ENCODE results near the gene FLYWCH1. TPM values are rescaled to one million over a fixed set of nuclear protein-coding genes. Genes with fewer than 3 reads are reported as not detected.

The FLYWCH1 gene
- total RNA-seq, 1 donor from 2014 or later = 63.9 TPM

DNA sequence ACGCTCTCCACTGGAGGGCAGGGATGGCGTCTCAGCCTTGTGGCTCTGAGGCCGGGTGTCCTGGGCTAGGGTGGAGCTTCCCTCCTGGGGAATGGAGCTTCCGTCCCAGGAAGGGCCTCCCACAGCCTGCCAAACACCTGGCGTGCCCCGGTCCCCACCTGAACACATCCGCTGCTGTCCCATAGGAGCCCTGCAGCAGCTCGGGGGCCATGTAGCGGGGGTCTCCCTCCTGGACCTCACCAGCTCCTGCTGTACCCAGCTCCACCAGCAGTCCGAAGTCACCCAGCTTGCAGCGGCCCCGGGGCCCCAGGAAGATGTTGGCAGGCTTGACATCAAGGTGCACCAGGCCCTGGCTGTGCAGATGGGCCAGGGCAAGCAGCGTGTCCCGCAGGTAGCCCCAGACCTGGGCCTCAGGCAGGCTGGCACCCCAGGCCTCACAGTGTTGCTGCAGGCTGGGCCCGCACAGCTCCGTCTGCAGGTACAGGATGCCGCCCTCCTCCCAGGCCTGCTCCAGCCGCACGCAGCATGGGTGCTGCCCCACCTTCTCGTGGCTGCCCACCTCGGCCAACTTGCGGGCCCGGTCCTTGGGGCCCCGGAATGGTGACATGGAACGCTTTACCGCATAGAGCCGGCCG is 63.5 kb downstream of the FLYWCH1 start:
- H3K9me3 Mint-ChIP-seq = no peaks in the 10 kb centered on the region
- peaks cover 27% of the 10 kb centered on the region for H3K36me3 Mint-ChIP-seq (ENCODE audit: low read depth)
- intact Hi-C loops (cut with micrococcal nuclease) = no loop called here
- peaks cover 19% of the 10 kb centered on the region for H3K4me1 Mint-ChIP-seq
- no peaks in the 10 kb centered on the region for H3K27me3 Mint-ChIP-seq
- DNase-seq = no peak
- no peak overlapping the region for H3K4me3 Mint-ChIP-seq
- no peak overlapping the region for H3K27ac Mint-ChIP-seq

DNA sequence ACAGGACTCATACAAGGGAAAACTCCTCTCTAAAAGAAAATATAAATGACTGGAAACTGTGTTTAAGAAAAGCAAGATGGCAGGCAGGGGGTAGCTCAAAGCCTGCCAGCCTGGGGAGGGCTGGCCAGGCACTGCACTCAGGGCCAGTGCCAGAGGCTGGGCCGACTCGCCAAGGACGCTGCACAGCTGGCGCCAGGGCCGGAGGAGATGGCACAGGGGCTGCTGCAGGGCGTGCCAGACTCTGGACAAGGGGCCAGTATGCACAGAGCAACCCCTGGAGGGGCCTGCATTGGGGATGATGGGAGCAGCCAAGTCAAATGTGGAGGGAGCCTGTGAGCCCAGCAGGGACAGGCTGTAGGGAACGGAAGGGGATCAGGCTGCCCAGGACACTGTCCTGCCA is 64.5 kb downstream of the FLYWCH1 start:
- peaks cover 15% of the 10 kb centered on the region for H3K4me1 Mint-ChIP-seq
- H3K36me3 Mint-ChIP-seq (ENCODE audit: low read depth) = peaks cover 21% of the 10 kb centered on the region
- no peaks in the 10 kb centered on the region for H3K9me3 Mint-ChIP-seq
- no peak overlapping the region for H3K27ac Mint-ChIP-seq
- DNase-seq = no peak
- H3K27me3 Mint-ChIP-seq = no peaks in the 10 kb centered on the region
- intact Hi-C loops (cut with micrococcal nuclease) = no loop called here
- no peak overlapping the region for H3K4me3 Mint-ChIP-seq

DNA sequence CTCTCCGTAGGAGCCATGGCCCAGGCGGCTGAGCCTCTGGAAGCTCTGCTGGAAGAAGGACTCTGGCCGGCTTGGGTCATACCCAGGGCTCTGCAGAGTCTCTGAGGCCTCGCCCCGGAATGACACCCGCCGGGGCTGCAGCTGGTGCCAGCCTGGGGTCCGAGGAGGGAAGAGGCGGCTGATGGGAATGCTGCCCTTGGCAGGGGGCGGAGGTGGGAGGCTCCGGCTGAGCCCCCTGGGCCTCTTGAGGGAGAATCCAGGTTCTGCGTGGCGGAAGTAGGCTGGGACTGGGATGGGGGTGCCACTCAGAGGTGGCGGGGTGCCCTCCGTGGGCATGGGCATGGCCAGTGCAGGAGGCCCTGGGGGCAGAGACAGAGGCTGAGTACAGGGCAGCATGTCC is 64.9 kb downstream of the FLYWCH1 start:
- Mint-ChIP-seq H3K4me1 (peaks cover 17% of the 10 kb centered on the region), H3K27ac (no peak overlapping the region), H3K4me3 (no peak overlapping the region), H3K9me3 (no peaks in the 10 kb centered on the region), H3K36me3 (ENCODE audit: low read depth) (peaks cover 21% of the 10 kb centered on the region), H3K27me3 (peaks cover under 1% of the 10 kb centered on the region)
- intact Hi-C loops (cut with micrococcal nuclease) = no loop called here
- DNase-seq = no peak

DNA sequence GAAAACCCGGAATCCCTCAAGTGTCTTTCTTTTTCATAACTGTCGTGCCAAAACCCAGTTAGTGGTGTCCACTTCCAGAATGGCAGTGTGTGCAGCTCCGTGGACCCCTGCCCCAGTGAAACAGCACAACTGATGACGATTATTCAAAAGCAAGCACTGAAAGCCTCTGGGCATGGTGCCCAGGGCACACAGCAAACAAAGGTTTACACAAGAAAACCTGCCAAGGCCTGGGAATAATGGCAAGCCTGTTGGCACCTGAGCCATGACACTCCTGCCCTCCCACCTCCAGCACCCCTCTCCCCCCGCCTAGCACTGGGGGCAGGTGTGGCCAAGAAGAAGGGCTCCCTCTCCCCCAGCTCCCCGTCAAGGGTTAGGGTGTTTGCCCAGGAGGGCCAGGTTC is 65.7 kb downstream of the FLYWCH1 start:
- DNase-seq = no peak
- peaks cover 16% of the 10 kb centered on the region for H3K36me3 Mint-ChIP-seq (ENCODE audit: low read depth)
- H3K4me3 Mint-ChIP-seq = no peak overlapping the region
- intact Hi-C loops (cut with micrococcal nuclease) = no loop called here
- peaks cover 3% of the 10 kb centered on the region for H3K27me3 Mint-ChIP-seq
- H3K27ac Mint-ChIP-seq = no peak overlapping the region
- H3K9me3 Mint-ChIP-seq = no peaks in the 10 kb centered on the region
- peaks cover 16% of the 10 kb centered on the region for H3K4me1 Mint-ChIP-seq

DNA sequence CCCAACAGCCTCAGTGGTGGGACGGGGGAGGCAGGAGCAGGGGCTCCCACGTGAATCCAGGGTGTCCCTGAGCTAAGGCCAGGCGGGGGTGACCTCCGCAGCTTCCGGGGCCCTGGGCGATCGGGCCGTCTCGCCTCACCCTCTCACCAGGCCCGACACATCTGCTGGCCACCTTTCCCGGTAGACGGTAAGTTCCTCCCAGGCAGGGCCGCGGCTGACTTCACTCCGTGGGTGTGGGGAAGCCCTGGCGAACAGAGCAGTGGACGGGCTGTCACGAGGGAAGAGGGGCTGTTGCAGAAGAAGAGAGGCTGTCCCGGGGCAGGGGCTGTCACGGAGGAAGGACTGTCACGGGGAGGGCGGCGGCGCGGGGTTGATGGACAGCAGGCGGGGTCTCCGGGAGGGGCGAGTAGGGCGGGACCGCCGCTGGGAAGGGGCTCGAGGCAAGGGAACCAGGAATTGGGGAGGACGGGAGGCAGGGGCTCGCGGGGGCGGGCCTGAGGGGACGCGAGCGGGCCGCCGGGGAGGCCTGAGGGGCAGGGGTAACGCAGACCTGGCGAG is 68.0 kb downstream of the FLYWCH1 start:
- Mint-ChIP-seq H3K27ac (peak overlapping the region; percentile 84), H3K36me3 (ENCODE audit: low read depth) (peaks cover 12% of the 10 kb centered on the region), H3K4me1 (peaks cover 22% of the 10 kb centered on the region), H3K27me3 (peaks cover 6% of the 10 kb centered on the region), H3K9me3 (no peaks in the 10 kb centered on the region), H3K4me3 (peak overlapping the region; percentile 95)
- DNase-seq = peak; percentile 81
- intact Hi-C loops (cut with micrococcal nuclease) = loop anchor here (1.0 kb wide), 1 partner anchor 9 kb away; no protein-coding TSS in a partner anchor

DNA sequence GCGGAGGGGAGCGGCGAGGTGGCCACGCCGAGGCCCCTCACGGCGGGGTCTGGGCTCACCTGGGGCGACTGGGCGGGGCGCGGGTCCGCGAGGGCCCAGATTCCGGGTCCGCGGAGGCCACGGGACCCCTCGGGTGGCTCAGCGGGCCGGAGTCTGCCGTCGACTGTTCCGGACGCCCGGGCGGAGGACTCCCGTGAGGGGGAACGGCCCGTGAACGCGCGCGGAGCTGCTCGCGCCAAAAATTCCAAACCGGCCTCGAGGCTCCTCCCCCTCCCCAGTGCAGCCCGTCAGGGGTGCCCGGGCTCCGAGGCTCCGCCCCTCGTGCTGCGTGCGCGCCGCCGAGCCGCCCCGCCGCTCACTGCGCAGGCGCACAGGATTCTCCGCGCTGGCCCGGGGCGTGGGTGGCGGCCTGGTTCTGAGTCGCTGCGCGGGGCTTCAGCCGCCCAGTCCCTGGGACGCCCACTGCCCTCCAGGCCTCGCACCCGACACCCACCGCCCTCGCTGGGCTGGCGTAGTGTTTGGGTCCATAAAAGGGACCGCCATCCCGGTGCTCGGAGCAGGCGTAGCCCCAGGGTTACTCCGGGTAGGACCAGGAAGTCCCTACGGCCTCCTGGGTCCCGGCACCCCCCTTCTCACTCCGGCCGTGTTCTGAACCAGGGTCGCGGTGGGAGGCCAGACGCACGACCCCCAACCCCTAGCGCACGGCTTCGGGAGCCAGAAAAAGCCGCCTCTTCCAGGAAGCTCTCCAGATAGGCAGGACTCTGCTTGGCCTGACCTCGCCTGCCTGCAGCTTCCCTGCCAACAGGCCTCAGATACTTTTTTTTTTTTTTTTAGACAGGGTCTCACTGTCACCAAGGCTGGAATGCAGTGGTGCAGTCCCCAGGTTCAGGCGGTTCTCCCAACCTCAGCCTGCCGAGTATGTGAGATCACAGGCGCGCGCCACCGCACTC is 68.8 kb downstream of the FLYWCH1 start, which contains the start of gene PKMYT1:
Gene PKMYT1, minus strand, starts transcription at position 220 of the 950 bp plus-strand sequence. CDS start 789 bp downstream, outside the sequence.
- Mint-ChIP-seq H3K27ac (peak within 1 kb of the TSS; percentile 85), H3K36me3 (ENCODE audit: low read depth) (peaks cover 12% of the 10 kb centered on the region), H3K27me3 (peaks cover 6% of the 10 kb centered on the region), H3K9me3 (no peaks in the 10 kb centered on the region), H3K4me1 (peaks cover 22% of the 10 kb centered on the region), H3K4me3 (peak within 1 kb of the TSS; percentile 95)
- intact Hi-C loops (cut with micrococcal nuclease) = loop anchor here (1.0 kb wide), 1 partner anchor 10 kb away; no protein-coding TSS in a partner anchor
- peak; percentile 99 for DNase-seq

DNA sequence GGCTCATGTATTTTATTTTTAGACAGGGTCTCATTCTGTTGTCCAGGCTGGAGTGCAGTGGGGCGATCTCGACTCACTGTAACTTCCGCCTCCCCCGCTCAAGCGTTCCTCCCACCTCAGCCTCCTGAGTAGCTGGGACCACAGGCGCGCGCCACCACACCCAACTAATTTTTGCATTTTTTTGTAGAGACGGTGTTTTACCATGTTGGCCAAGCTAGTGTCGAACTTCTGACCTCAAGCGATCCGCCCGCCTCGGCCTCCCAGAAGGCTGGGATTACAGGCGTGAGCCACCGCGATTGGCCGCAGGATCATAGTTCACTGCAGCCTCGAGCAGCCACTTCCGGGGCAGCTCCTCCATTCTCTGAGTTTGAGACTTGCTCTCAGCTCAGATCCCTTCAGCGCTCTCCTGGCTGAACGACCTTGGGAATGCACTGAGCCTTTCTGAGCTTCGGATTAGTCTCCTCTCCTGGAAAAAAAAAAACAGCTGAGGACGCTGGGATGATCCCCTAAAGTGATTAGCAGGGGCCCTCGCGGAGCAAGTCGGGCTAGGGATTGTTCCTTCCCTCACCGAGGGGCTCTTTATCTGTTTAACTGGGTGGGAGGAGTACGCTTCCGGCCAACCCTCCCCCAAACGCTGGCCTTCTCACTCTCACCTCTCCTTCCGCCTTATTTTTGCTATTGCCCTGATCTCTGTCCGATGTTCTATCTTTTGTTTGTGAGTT is 69.6 kb downstream of the FLYWCH1 start:
- peaks cover 10% of the 10 kb centered on the region for H3K36me3 Mint-ChIP-seq (ENCODE audit: low read depth)
- intact Hi-C loops (cut with micrococcal nuclease) = no loop called here

DNA sequence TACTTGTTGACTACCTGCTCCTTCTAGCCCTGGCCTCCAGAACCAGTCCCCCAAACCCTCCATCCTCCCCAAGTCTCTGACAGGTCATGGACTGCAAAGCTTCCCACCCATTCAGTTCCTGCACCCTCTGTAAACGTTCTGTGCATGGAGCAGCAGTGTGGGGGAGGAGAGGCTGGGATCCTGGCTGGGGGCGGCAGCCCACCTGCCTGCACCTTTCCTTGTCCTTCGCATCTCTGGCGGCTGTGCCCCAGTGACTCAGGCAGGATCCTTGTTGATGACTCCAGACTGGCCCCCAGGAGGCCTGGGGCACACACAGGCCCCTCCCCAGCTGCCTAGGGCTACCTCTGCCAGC is 70.1 kb downstream of the FLYWCH1 start:
- peaks cover 6% of the 10 kb centered on the region for H3K27me3 Mint-ChIP-seq
- peaks cover 21% of the 10 kb centered on the region for H3K4me1 Mint-ChIP-seq
- peak overlapping the region; percentile 95 for H3K4me3 Mint-ChIP-seq
- intact Hi-C loops (cut with micrococcal nuclease) = no loop called here
- no peak for DNase-seq
- H3K27ac Mint-ChIP-seq = peak overlapping the region; percentile 83
- peaks cover 9% of the 10 kb centered on the region for H3K36me3 Mint-ChIP-seq (ENCODE audit: low read depth)
- no peaks in the 10 kb centered on the region for H3K9me3 Mint-ChIP-seq

More for the DNA sequence above, 69.6 kb downstream of the FLYWCH1 start:
- peak overlapping the region; percentile 85 for H3K27ac Mint-ChIP-seq
- DNase-seq = peak; percentile 57
- H3K9me3 Mint-ChIP-seq = no peaks in the 10 kb centered on the region
- H3K4me1 Mint-ChIP-seq = peaks cover 22% of the 10 kb centered on the region
- peaks cover 6% of the 10 kb centered on the region for H3K27me3 Mint-ChIP-seq
- H3K4me3 Mint-ChIP-seq = peak overlapping the region; percentile 95

DNA sequence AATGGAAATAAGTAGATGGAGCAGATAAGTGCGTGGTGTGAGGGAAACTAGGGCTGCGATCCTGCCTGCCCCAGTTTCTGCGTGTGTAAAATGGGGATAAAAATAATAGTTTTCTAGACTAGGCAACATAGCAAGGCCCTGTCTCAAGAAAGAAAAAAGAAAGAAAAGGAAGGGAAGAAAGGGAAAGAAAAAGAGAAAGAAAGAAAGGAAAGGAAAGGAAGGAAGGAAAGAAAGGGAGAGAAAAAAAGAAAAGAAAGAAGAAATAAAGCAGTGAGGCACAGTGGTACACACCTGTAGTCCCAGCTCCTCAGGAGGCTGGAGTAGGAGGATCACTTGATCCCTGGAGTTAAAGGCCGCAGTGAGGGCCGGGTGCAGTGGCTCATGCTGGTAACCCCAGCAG is 70.7 kb downstream of the FLYWCH1 start:
- peaks cover 20% of the 10 kb centered on the region for H3K4me1 Mint-ChIP-seq
- H3K36me3 Mint-ChIP-seq (ENCODE audit: low read depth) = peaks cover 8% of the 10 kb centered on the region
- intact Hi-C loops (cut with micrococcal nuclease) = no loop called here
- peak overlapping the region; percentile 33 for H3K4me3 Mint-ChIP-seq
- H3K9me3 Mint-ChIP-seq = no peaks in the 10 kb centered on the region
- H3K27me3 Mint-ChIP-seq = peaks cover 6% of the 10 kb centered on the region
- no peak for DNase-seq
- H3K27ac Mint-ChIP-seq = no peak overlapping the region

DNA sequence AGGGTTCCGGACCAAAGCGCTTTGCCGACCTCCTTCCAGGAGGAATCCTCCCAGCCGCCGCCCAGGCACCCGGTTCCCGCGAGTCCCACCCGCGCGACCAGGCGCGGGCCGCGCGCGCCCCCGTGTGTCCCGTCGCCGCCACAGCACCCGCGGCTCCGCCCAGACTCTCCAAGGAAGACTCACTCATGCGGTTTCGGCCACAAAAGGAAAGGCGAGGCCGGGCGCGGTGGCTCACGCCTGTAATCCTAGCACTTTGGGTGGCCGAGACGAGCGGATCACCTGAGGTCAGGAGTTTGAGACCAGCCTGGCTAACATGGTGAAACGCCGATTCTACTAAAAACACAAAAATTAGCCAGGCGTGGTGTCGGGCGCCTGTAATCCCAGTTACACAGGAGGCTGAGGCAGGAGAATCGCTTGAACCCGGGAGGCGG is 72.0 kb downstream of the FLYWCH1 start:
- peak; percentile 92 for DNase-seq
- no peaks in the 10 kb centered on the region for H3K9me3 Mint-ChIP-seq
- H3K27me3 Mint-ChIP-seq = peaks cover 6% of the 10 kb centered on the region
- intact Hi-C loops (cut with micrococcal nuclease) = no loop called here
- peaks cover 5% of the 10 kb centered on the region for H3K36me3 Mint-ChIP-seq (ENCODE audit: low read depth)
- peaks cover 16% of the 10 kb centered on the region for H3K4me1 Mint-ChIP-seq
- H3K27ac Mint-ChIP-seq = no peak overlapping the region
- H3K4me3 Mint-ChIP-seq = peak overlapping the region; percentile 63

DNA sequence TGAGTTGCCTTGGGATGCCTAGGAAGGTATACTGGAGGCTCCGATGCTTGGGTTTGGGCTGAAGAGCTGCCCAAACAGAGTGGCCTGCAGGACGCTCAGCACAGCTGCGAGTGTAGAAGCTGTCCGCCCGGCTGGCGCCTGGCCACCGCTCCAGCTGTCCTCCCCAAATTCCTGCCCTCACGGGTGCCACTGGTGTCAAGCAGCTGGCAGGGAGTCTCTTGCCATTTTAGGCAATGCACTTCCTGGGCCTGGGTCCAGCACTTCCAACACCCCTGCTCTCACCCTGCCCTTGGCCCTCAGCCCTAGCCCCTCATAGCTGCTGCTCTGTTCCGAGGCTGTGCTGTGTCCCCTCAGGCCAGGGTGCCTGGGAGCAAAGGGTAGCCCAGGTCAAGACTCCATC is 73.7 kb downstream of the FLYWCH1 start:
- Mint-ChIP-seq H3K4me3 (no peak overlapping the region), H3K27me3 (peaks cover 9% of the 10 kb centered on the region), H3K36me3 (ENCODE audit: low read depth) (peaks cover 2% of the 10 kb centered on the region), H3K27ac (no peak overlapping the region), H3K4me1 (peaks cover 15% of the 10 kb centered on the region), H3K9me3 (no peaks in the 10 kb centered on the region)
- intact Hi-C loops (cut with micrococcal nuclease) = no loop called here
- DNase-seq = no peak

DNA sequence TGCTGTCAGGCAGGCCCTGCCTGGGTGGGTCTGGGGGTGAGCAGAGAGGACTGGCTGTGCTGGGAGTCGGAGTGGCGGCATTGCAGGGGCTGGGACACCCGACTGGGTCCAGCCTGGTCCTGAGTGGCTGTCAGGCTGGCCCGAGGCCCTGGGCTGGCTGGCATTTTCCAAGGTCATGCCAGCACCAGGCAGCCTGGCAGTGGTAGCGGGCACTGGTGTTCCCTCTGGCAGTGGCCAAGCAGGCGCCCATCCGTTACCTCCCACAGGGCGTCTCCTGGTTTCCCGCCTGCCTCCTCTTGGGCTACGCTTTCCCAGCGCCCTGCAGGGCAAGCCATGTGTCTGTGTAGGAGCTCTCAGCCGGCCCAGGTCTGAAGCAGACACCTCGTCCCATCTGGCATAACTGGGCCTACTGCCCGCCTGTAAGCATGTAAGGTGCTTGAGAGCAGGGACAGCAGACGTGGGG is 74.2 kb downstream of the FLYWCH1 start:
- Mint-ChIP-seq H3K4me1 (peaks cover 14% of the 10 kb centered on the region), H3K27ac (no peak overlapping the region), H3K36me3 (ENCODE audit: low read depth) (peaks cover 2% of the 10 kb centered on the region), H3K4me3 (no peak overlapping the region), H3K9me3 (no peaks in the 10 kb centered on the region), H3K27me3 (peaks cover 9% of the 10 kb centered on the region)
- intact Hi-C loops (cut with micrococcal nuclease) = no loop called here
- peak; percentile 58 for DNase-seq

DNA sequence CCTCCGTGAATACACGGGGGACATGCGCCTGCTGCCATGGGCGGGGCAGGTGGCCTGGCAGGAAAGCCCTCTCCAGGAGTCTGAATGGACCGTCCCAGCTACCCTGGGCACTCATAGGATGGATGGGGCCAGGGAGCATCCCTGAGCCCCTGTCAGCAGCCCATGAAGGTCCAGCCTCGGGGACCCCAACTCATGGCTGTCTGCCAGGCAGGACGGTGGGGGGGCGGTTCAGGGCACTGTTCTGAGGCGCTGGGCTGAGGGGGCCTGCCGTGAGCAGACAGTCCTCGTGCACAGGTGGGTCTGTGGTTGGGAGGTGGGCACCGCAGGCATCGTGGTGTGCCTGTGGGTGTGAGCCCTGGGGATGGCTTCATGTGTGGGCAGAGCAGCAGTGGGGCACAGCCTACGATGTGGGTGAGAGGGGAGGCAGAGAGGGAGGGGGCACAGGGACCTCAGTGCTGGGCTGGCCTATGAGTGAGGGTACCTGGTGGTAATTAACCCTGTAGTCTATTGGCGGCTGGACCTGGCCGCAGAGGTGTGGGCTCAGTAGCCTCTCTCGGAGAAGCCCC is 75.0 kb downstream of the FLYWCH1 start:
- no peak overlapping the region for H3K4me3 Mint-ChIP-seq
- intact Hi-C loops (cut with micrococcal nuclease) = no loop called here
- peaks cover 9% of the 10 kb centered on the region for H3K4me1 Mint-ChIP-seq
- peaks cover 1% of the 10 kb centered on the region for H3K36me3 Mint-ChIP-seq (ENCODE audit: low read depth)
- DNase-seq = no peak
- H3K9me3 Mint-ChIP-seq = no peaks in the 10 kb centered on the region
- peaks cover 9% of the 10 kb centered on the region for H3K27me3 Mint-ChIP-seq
- no peak overlapping the region for H3K27ac Mint-ChIP-seq
